Gastroesophageal sphincter (tissue), 4 donors: ENCODE measurements around the gene ADM2. TPM values are rescaled to one million over a fixed set of nuclear protein-coding genes. Genes with fewer than 3 reads are reported as not detected.

Source experiments
- ATAC-seq: fragments of 150-250 bp; one replicate; pipeline ENCODE4 v1.9.1; 2016; ENCODE audit warnings: mild to moderate bottlenecking, moderate library complexity
- H3K27ac ChIP-seq, 4 donors: fragments of 200-600 bp; sonication (generic) in 3 of 4; 1 replicate in 3 of 4; 2 replicates in 1 of 4; pipeline ENCODE4 v1.5.1; 2016 to 2019
- H3K27me3 ChIP-seq: fragments of 200-600 bp; sonication (generic); one replicate; pipeline ENCODE4 v1.5.1; 2019
- H3K36me3 ChIP-seq, 2 donors: fragments of 200-600 bp; sonication (generic); one replicate each; pipeline ENCODE4 v1.5.1; 2019; ENCODE audit warnings: control low read depth in 1 of 2
- H3K4me1 ChIP-seq, 3 donors: fragments of 200-600 bp; sonication (generic); 1 replicate in 2 of 3; 2 replicates in 1 of 3; pipeline ENCODE4 v1.5.1; 2016 to 2019; ENCODE audit warnings: control low read depth in 2 of 3
- H3K4me3 ChIP-seq, 2 donors: fragments of 200-600 bp; sonication (generic); one replicate each; pipeline ENCODE4 v1.5.1; 2019; ENCODE audit warnings: mild to moderate bottlenecking in 1 of 2, moderate library complexity in 1 of 2
- H3K9me3 ChIP-seq, 3 donors: fragments of 200-600 bp; sonication (generic); one replicate each; pipeline ENCODE4 v1.5.1; 2017 to 2019; ENCODE audit warnings: control low read depth in 2 of 3
- CTCF ChIP-seq, 4 experiments: fragments of 200-600 bp in 2 of 4; fragments of 450-650 bp in 2 of 4; sonication (generic) in 1 of 4; IDR thresholded peaks; one replicate each; pipeline ENCODE4 v1.5.1; 2017 to 2019; ENCODE audit warnings: antibody characterized with exemption in 4 of 4, mild to moderate bottlenecking in 2 of 4, moderate library complexity in 2 of 4
- EP300 ChIP-seq: sonication (generic); formaldehyde crosslinking; IDR thresholded peaks from one replicate; pipeline ENCODE4 v1.6.1; 2017; ENCODE audit warnings: antibody characterized with exemption, mild to moderate bottlenecking
- POLR2A ChIP-seq, 2 donors: fragments of 450-650 bp; IDR thresholded peaks; one replicate each; pipeline ENCODE4 v1.6.1; 2017; ENCODE audit warnings: antibody characterized with exemption in 2 of 2, mild to moderate bottlenecking in 2 of 2, moderate library complexity in 1 of 2
- POLR2AphosphoS5 ChIP-seq: sonication (generic); formaldehyde crosslinking; IDR thresholded peaks from one replicate; pipeline ENCODE4 v1.6.1; 2017; ENCODE audit warnings: antibody characterized with exemption
- WGBS, 2 donors: methylation state at CpG; one replicate each; pipeline ENCODE4 v1.1.5; 2018; ENCODE audit warnings: low coverage in 1 of 2; 5-methylcytosine and 5-hydroxymethylcytosine counted together
- total RNA-seq, 4 donors: library from RNA; depleted of rRNA; stranded (reverse); fragments of >200 nt; gene quantifications; one replicate each; pipeline ENCODE4 v1.1.0, GENCODE V29; 2016

Gene ADM2
- total RNA-seq, 4 donors from 2014 or later = 0.40 TPM; not detected in 3

- H3K4me1 ChIP-seq = peaks cover 0 to 21% (median 9%) of the 10 kb centered on the region in 3 donors
- H3K36me3 ChIP-seq = peaks cover 0 to 83% of the 10 kb centered on the region in 2 donors
- H3K9me3 ChIP-seq = no peaks in the 10 kb centered on the region
- no peak overlapping the region for H3K4me3 ChIP-seq
- WGBS, 2 donors = 96% methylated on average over 4 of the region's 13 CpGs; no CpG with 5 or more reads in 1 of the 2 donors
- H3K27me3 ChIP-seq = no peaks in the 10 kb centered on the region
- no peak for ATAC-seq
- no peak overlapping the region for H3K27ac ChIP-seq
- TF ChIP-seq EP300 (no peak), POLR2AphosphoS5 (no peak), POLR2A (IDR thresholded peaks at IDR 0.05) (no peak), CTCF (IDR thresholded peaks at IDR 0.05) (no peak)
Measured at GRCh38 chr22:50520826-50521453, 39.6 kb downstream of the ADM2 start.

- peaks cover 0 to 29% (median 15%) of the 10 kb centered on the region in 3 donors for H3K4me1 ChIP-seq
- no peaks in the 10 kb centered on the region for H3K27me3 ChIP-seq
- TF ChIP-seq EP300 = no peak
- TF ChIP-seq POLR2AphosphoS5 = no peak
- TF ChIP-seq CTCF (IDR thresholded peaks at IDR 0.05) = no peak
- no peak for TF ChIP-seq POLR2A (IDR thresholded peaks at IDR 0.05)
- no peak overlapping the region for H3K27ac ChIP-seq
- WGBS, 2 donors = no CpG with 5 or more reads among the region's 10 CpGs
- H3K9me3 ChIP-seq = no peaks in the 10 kb centered on the region
- no peak overlapping the region for H3K4me3 ChIP-seq
- ATAC-seq = no peak
- peaks cover 0 to 76% of the 10 kb centered on the region in 2 donors for H3K36me3 ChIP-seq
Measured at GRCh38 chr22:50521710-50522109, 40.4 kb downstream of the ADM2 start.

GRCh38 chr22:50522208-50522805 lies 41.0 kb downstream of the ADM2 start:
- peaks cover 0 to 70% of the 10 kb centered on the region in 2 donors for H3K36me3 ChIP-seq

GRCh38 chr22:50522806-50523438 lies 41.6 kb downstream of the ADM2 start:
- Histone ChIP-seq H3K4me1 (peaks cover 0 to 41% (median 20%) of the 10 kb centered on the region in 3 donors), H3K36me3 (peaks cover 0 to 64% of the 10 kb centered on the region in 2 donors), H3K4me3 (no peak overlapping the region), H3K27me3 (no peaks in the 10 kb centered on the region), H3K27ac (no peak overlapping the region), H3K9me3 (no peaks in the 10 kb centered on the region)
- ATAC-seq = no peak
- TF ChIP-seq EP300 (no peak), POLR2AphosphoS5 (no peak), POLR2A (IDR thresholded peaks at IDR 0.05) (no peak), CTCF (IDR thresholded peaks at IDR 0.05) (no peak)
- WGBS, 2 donors = 100% methylated on average over 1 of the region's 22 CpGs; no CpG with 5 or more reads in 1 of the 2 donors

More at GRCh38 chr22:50522208-50522805, 41.0 kb downstream of the ADM2 start:
- TF ChIP-seq POLR2A (IDR thresholded peaks at IDR 0.05) (no peak), POLR2AphosphoS5 (no peak), CTCF (IDR thresholded peaks at IDR 0.05) (no peak), EP300 (no peak)
- Histone ChIP-seq H3K4me3 (no peak overlapping the region), H3K27ac (no peak overlapping the region), H3K27me3 (no peaks in the 10 kb centered on the region), H3K4me1 (peaks cover 0 to 35% (median 20%) of the 10 kb centered on the region in 3 donors), H3K9me3 (no peaks in the 10 kb centered on the region)
- WGBS, 2 donors = 86% methylated on average over 1 of the region's 15 CpGs; no CpG with 5 or more reads in 1 of the 2 donors
- no peak for ATAC-seq
